OCI-LY1 (cell line): ENCODE results near the gene GDF10.

Experiments used
- H2AFZ ChIP-seq: fragments of 200-600 bp; sonication (generic), shearing (Covaris generic); 2 replicates; pipeline ENCODE4 v1.6.0; 2014; ENCODE audit warnings: antibody characterized with exemption, mild to moderate bottlenecking, low read length
- H3F3A ChIP-seq: fragments of 200-600 bp; sonication (generic), shearing (Covaris generic); 2 replicates; pipeline ENCODE4 v1.6.0; 2014; ENCODE audit warnings: mild to moderate bottlenecking, antibody characterized with exemption, low read length, moderate library complexity; ENCODE audit not compliant: insufficient read depth
- H3K27ac ChIP-seq: fragments of 200-600 bp; sonication (generic); 2 replicates; pipeline ENCODE4 v1.5.1; 2014; ENCODE audit warnings: low read length, mixed run types, mild to moderate bottlenecking, low read depth; ENCODE audit not compliant: poor library complexity, severe bottlenecking
- H3K27me3 ChIP-seq: fragments of 200-600 bp; sonication (generic); 2 replicates; pipeline ENCODE4 v1.6.0; 2014; ENCODE audit warnings: antibody characterized with exemption, mild to moderate bottlenecking, low read length, moderate library complexity; ENCODE audit not compliant: insufficient read depth
- H3K36me3 ChIP-seq: fragments of 200-600 bp; sonication (generic); 2 replicates; pipeline ENCODE4 v1.6.1; 2014; ENCODE audit warnings: mild to moderate bottlenecking, antibody characterized with exemption, low read length, moderate library complexity, mixed read lengths; ENCODE audit not compliant: insufficient read depth
- H3K4me1 ChIP-seq: fragments of 200-600 bp; sonication (generic); 2 replicates; pipeline ENCODE4 v1.5.1; 2014; ENCODE audit warnings: mild to moderate bottlenecking, low read length, moderate library complexity; ENCODE audit not compliant: insufficient read depth, severe bottlenecking
- H3K4me2 ChIP-seq: fragments of 200-600 bp; sonication (generic), shearing (Covaris generic); 2 replicates; pipeline ENCODE4 v1.6.1; 2014; ENCODE audit warnings: low read length
- H3K4me3 ChIP-seq: fragments of 200-600 bp; sonication (generic); 2 replicates; pipeline ENCODE4 v1.5.1; 2014; ENCODE audit warnings: low read length, low read depth, mild to moderate bottlenecking, mixed read lengths; ENCODE audit not compliant: poor library complexity, severe bottlenecking
- H3K79me2 ChIP-seq: fragments of 200-600 bp; shearing (Covaris generic); 2 replicates; pipeline ENCODE4 v1.6.1; 2016; ENCODE audit warnings: mixed run types, low read length, mixed read lengths; ENCODE audit not compliant: insufficient read depth
- H3K9ac ChIP-seq: fragments of 200-600 bp; sonication (generic), shearing (Covaris generic); 2 replicates; pipeline ENCODE4 v1.6.1; 2014; ENCODE audit warnings: mild to moderate bottlenecking, low read length, mixed read lengths
- H3K9me2 ChIP-seq: fragments of 200-600 bp; sonication (generic), shearing (Covaris generic); 2 replicates; pipeline ENCODE4 v1.6.1; 2014; ENCODE audit warnings: low read depth, mild to moderate bottlenecking, low read length, mixed read lengths
- H3K9me3 ChIP-seq: fragments of 200-600 bp; shearing (Covaris generic); 2 replicates; pipeline ENCODE4 v1.6.1; 2014; ENCODE audit warnings: low read length, mixed read lengths
- H4K20me1 ChIP-seq: fragments of 200-600 bp; sonication (generic), shearing (Covaris generic); 2 replicates; pipeline ENCODE4 v1.6.0; 2016; ENCODE audit warnings: mild to moderate bottlenecking, low read length; ENCODE audit not compliant: insufficient read depth
- CTCF ChIP-seq: fragments of 200-600 bp; sonication (generic), shearing (Covaris generic); IDR thresholded peaks from 2 replicates; pipeline ENCODE4 v1.5.1; 2017; ENCODE audit warnings: mild to moderate bottlenecking, antibody characterized with exemption, low read length, moderate library complexity, mixed read lengths
- EZH2 ChIP-seq: fragments of 200-600 bp; sonication (generic), shearing (Covaris generic); IDR thresholded peaks from 2 replicates; pipeline ENCODE4 v1.8.0; 2017; ENCODE audit warnings: borderline replicate concordance, mixed run types, mild to moderate bottlenecking, antibody characterized with exemption, low read length, moderate library complexity, mixed read lengths

Gene GDF10

DNA sequence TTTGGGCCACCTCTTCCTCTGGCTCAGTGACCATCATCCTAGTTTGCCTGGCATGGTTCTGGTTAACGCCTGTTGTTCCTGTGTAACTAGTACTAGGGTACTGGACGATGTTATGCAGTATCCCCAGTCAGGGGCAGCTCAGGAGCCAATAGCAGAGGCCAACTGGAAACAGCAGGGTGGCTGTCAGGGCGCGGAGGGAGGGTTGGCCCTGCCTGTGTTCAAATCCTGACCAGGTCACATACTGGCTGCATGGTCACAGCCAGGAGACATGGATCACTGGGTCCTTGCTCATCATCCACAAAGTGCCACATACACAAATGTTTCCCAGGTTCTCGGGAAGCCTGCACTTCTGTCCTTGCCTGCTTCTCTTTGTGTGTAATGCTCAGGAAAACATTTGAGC is 35.9 kb downstream of the GDF10 start:
- no peak overlapping the region for H3K4me3 ChIP-seq
- TF ChIP-seq CTCF (no peak), EZH2 (no peak)
- no peaks in the 10 kb centered on the region for H3K79me2 ChIP-seq
- H2AFZ ChIP-seq = no peak overlapping the region
- H3K27ac ChIP-seq = no peak overlapping the region
- no peak overlapping the region for H3K4me2 ChIP-seq
- 0 out of 2 replicates have a peak, but pooled peaks cover 5% of the 10 kb centered on the region for H3K27me3 ChIP-seq
- no peaks in the 10 kb centered on the region for H3K4me1 ChIP-seq
- H3K9me2 ChIP-seq = no peaks in the 10 kb centered on the region
- H3F3A ChIP-seq = no peaks in the 10 kb centered on the region
- H3K36me3 ChIP-seq = no peaks in the 10 kb centered on the region
- H3K9me3 ChIP-seq = no peaks in the 10 kb centered on the region
- no peaks in the 10 kb centered on the region for H4K20me1 ChIP-seq
- no peak overlapping the region for H3K9ac ChIP-seq

DNA sequence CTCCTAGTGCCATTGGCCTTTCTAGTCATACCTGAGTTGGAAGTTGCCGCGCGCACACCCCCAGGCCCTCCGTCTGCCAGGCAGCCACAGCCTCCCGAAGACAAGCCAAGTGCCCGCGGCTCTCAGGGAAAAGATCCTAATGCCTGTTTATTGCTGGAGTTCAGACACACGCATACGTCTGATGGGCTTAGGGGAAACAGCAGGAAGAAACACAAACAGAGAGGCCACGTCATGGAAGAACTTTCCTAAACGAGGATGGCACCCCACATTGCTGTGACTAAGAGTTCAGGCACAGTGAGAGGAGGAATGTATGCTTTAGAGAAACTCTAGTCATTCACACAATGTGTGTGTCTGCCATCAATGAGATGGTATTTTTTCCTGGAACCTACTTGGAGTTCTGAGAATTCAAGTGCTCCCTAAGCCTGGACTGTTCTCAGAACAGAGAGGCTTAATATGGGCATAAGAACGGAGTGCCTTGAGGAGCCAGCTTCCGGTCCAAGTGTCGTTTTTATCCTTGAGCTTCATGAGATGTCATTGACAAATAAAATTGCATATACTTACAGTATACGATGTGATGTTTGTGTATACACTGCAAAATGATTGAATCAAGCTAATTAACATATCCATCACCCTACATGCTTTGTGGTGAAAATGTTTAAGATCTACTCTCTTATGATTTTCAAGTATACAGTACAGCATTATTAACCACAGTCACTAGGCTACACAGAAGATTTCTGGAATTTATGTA is 36.6 kb downstream of the GDF10 start:
- no peaks in the 10 kb centered on the region for H3K79me2 ChIP-seq
- TF ChIP-seq CTCF = no peak
- no peak for TF ChIP-seq EZH2

GRCh38 chr10:47337310-47337709 is 37.3 kb downstream of the GDF10 start:
- Histone ChIP-seq H3F3A (no peaks in the 10 kb centered on the region), H3K27me3 (0 out of 2 replicates have a peak, but pooled peaks cover 5% of the 10 kb centered on the region), H3K79me2 (no peaks in the 10 kb centered on the region), H3K9me3 (no peaks in the 10 kb centered on the region), H4K20me1 (no peaks in the 10 kb centered on the region), H3K9me2 (no peaks in the 10 kb centered on the region), H3K4me3 (no peak overlapping the region), H3K4me2 (no peak overlapping the region), H3K9ac (no peak overlapping the region), H3K27ac (no peak overlapping the region), H2AFZ (no peak overlapping the region), H3K4me1 (no peaks in the 10 kb centered on the region), H3K36me3 (no peaks in the 10 kb centered on the region)
- TF ChIP-seq CTCF (no peak), EZH2 (no peak)

More for the DNA sequence above, 36.6 kb downstream of the GDF10 start:
- H3K9ac ChIP-seq = no peak overlapping the region
- 0 out of 2 replicates have a peak, but pooled peaks cover 5% of the 10 kb centered on the region for H3K27me3 ChIP-seq
- H3K27ac ChIP-seq = no peak overlapping the region
- no peak overlapping the region for H3K4me2 ChIP-seq
- no peaks in the 10 kb centered on the region for H3K36me3 ChIP-seq
- H4K20me1 ChIP-seq = no peaks in the 10 kb centered on the region
- no peak overlapping the region for H3K4me3 ChIP-seq
- no peaks in the 10 kb centered on the region for H3K9me2 ChIP-seq
- no peaks in the 10 kb centered on the region for H3K4me1 ChIP-seq
- no peaks in the 10 kb centered on the region for H3K9me3 ChIP-seq
- H3F3A ChIP-seq = no peaks in the 10 kb centered on the region
- H2AFZ ChIP-seq = no peak overlapping the region
